Lung (tissue), 12 donors: Measurements from ENCODE around the gene PHACTR3. TPM values are rescaled to one million over a fixed set of nuclear protein-coding genes. Genes with fewer than 3 reads are reported as not detected.

Experiments used
- ATAC-seq: fragments of 200-7000 bp; cut with Tn5 transposase; one replicate; pipeline ENCODE4 v1.9.1; 2020; ENCODE audit warnings: moderate number of reproducible peaks; ENCODE audit not compliant: insufficient read depth, low FRiP score
- DNase-seq, 3 donors: peaks; one replicate each; pipeline ENCODE4 v3.0.0-alpha.2; 2013 to 2017
- H3K27ac ChIP-seq, 2 donors: one replicate each; pipeline ENCODE4 v1.5.1; 2013; ENCODE audit warnings: mild to moderate bottlenecking in 2 of 2, moderate library complexity in 2 of 2, control low read depth in 1 of 2, inconsistent platforms in 1 of 2, low read depth in 1 of 2, low read length in 1 of 2
- H3K27me3 ChIP-seq, 3 donors: one replicate each; pipeline ENCODE4 v1.5.1; 2013; ENCODE audit warnings: low read length in 2 of 3; ENCODE audit not compliant: control insufficient read depth in 3 of 3, insufficient read depth in 3 of 3
- H3K36me3 ChIP-seq, 4 donors: one replicate each; pipeline ENCODE4 v1.5.1; 2013; ENCODE audit warnings: low read length in 4 of 4, mild to moderate bottlenecking in 1 of 4, moderate library complexity in 1 of 4; ENCODE audit not compliant: control insufficient read depth in 4 of 4, insufficient read depth in 4 of 4
- H3K4me1 ChIP-seq, 5 donors: one replicate each; pipeline ENCODE4 v1.5.1; 2013; ENCODE audit warnings: low read length in 5 of 5, mild to moderate bottlenecking in 2 of 5, moderate library complexity in 1 of 5; ENCODE audit not compliant: control insufficient read depth in 5 of 5, insufficient read depth in 5 of 5
- H3K4me3 ChIP-seq: one replicate; pipeline ENCODE4 v1.5.1; 2013; ENCODE audit warnings: mild to moderate bottlenecking, control low read depth, moderate library complexity
- H3K9ac ChIP-seq, 2 donors: one replicate each; pipeline ENCODE4 v1.5.1; 2013; ENCODE audit warnings: low read length in 2 of 2, control low read depth in 1 of 2; ENCODE audit not compliant: insufficient read depth in 1 of 2
- H3K9me3 ChIP-seq, 4 donors: one replicate each; pipeline ENCODE4 v1.5.1; 2013; ENCODE audit warnings: low read length in 3 of 4, mild to moderate bottlenecking in 1 of 4, moderate library complexity in 1 of 4; ENCODE audit not compliant: control insufficient read depth in 4 of 4, insufficient read depth in 3 of 4
- WGBS, 2 donors: extraction: QIAGEN DNeasy Blood & Tissue Kit; methylation state at CpG; one replicate each; pipeline ENCODE4 v1.1.7; 2013; 5-methylcytosine and 5-hydroxymethylcytosine counted together
- polyA plus RNA-seq, 2 donors: library from polyadenylated mRNA; stranded (reverse); fragments of 200-250 nt; gene quantifications; one replicate each; pipeline ENCODE4 v1.2.1, GENCODE V29; 2013
- total RNA-seq, 2 donors: library from RNA; depleted of rRNA in 1 of 2; stranded (reverse); fragments of >200 nt in 1 of 2; gene quantifications; one replicate each; pipeline ENCODE4 v1.2.1, GENCODE V29; 2014 to 2021
- TF ChIP-seq, protein P1 (sequence below): IDR thresholded peaks from 2 replicates; pipeline ENCODE4 v1.5.1; 2012; ENCODE audit warnings: mild to moderate bottlenecking; ENCODE audit errors: control extremely low read depth, extremely low read depth
- donor health status: control.
- donor health status: control.
- donor health status: Bipolar disorder and iron deficiency.
- donor health status: healthy.
- donor health status: DM: yes; HTN: yes; CAD: no.

The PHACTR3 gene
- total and polyA plus RNA-seq, 4 donors = 3.8 to 12.0 (median 5.9) TPM

GRCh38 chr20:59650418-59650817, 46.1 kb downstream of the PHACTR3 start:
- Histone ChIP-seq H3K9ac (no peak overlapping the region), H3K4me3 (no peak overlapping the region), H3K4me1 (no peaks in the 10 kb centered on the region), H3K27ac (no peak overlapping the region), H3K9me3 (peaks cover 0 to 5% (median 0%) of the 10 kb centered on the region in 4 donors), H3K36me3 (no peaks in the 10 kb centered on the region), H3K27me3 (peaks cover 0 to 3% (median 0%) of the 10 kb centered on the region in 3 donors)
- ATAC-seq = no peak
- no peak for DNase-seq
- WGBS, 2 donors = 64 to 80% methylated on average over 5 of the region's 5 CpGs
- TF ChIP-seq, protein P1, sequence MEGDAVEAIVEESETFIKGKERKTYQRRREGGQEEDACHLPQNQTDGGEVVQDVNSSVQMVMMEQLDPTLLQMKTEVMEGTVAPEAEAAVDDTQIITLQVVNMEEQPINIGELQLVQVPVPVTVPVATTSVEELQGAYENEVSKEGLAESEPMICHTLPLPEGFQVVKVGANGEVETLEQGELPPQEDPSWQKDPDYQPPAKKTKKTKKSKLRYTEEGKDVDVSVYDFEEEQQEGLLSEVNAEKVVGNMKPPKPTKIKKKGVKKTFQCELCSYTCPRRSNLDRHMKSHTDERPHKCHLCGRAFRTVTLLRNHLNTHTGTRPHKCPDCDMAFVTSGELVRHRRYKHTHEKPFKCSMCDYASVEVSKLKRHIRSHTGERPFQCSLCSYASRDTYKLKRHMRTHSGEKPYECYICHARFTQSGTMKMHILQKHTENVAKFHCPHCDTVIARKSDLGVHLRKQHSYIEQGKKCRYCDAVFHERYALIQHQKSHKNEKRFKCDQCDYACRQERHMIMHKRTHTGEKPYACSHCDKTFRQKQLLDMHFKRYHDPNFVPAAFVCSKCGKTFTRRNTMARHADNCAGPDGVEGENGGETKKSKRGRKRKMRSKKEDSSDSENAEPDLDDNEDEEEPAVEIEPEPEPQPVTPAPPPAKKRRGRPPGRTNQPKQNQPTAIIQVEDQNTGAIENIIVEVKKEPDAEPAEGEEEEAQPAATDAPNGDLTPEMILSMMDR = no peak

DNA sequence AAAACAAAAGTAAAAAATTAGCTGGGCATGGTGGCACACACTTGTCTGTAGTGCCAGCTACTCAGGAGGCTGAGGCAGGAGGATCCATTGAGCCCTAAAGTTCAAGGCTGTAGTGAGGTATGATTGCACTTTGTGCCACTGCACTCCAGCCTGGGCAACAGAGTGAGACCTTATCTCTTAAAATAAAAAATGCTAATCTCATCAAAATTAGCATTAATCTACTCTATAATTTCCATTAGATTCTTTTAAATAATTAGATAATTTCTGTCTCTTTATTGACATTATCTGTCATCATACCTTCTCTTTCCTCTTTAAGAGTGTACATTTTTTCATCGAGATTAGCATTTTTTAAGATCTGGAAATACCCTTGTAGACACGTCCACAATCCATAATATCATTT, 48.0 kb downstream of the PHACTR3 start:
- no peak overlapping the region for H3K4me3 ChIP-seq
- no peaks in the 10 kb centered on the region for H3K36me3 ChIP-seq
- DNase-seq = no peak
- WGBS, 2 donors = 65 to 81% methylated on average over 2 of the region's 2 CpGs
- no peaks in the 10 kb centered on the region for H3K4me1 ChIP-seq
- peaks cover 0 to 3% (median 0%) of the 10 kb centered on the region in 3 donors for H3K27me3 ChIP-seq
- no peak for ATAC-seq
- H3K9me3 ChIP-seq = peaks cover under 1 to 5% (median 3%) of the 10 kb centered on the region in 4 donors
- H3K9ac ChIP-seq = no peak overlapping the region
- H3K27ac ChIP-seq = no peak overlapping the region
- TF ChIP-seq, protein P1 = no peak

DNA sequence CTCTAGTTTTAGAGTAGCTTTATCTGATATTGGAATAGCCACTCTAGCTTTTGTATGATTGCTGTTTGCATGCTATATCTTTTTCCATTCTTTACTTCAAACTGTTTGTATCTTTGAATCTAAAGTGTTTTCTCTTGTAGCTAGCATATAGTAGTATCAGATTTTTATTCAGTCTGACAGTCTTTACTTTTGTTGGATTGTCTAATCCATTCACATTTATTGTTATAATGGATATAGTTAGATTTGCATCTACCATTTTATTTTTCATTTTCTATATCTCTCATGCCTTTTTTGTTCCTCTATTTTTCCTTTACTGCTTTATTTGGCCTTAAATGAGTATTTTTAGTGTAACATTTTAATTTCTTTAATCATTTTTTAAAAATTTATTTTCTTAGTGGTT, 52.1 kb downstream of the PHACTR3 start:
- ATAC-seq (no peak), DNase-seq (no peak)
- Histone ChIP-seq H3K4me1 (peaks cover 0 to 11% (median 4%) of the 10 kb centered on the region in 5 donors), H3K9me3 (peaks cover 1 to 10% (median 3%) of the 10 kb centered on the region in 4 donors), H3K4me3 (no peak overlapping the region), H3K27ac (no peak overlapping the region), H3K27me3 (peaks cover 0 to 3% (median 0%) of the 10 kb centered on the region in 3 donors), H3K9ac (no peak overlapping the region), H3K36me3 (no peaks in the 10 kb centered on the region)
- TF ChIP-seq, protein P1 = no peak

DNA sequence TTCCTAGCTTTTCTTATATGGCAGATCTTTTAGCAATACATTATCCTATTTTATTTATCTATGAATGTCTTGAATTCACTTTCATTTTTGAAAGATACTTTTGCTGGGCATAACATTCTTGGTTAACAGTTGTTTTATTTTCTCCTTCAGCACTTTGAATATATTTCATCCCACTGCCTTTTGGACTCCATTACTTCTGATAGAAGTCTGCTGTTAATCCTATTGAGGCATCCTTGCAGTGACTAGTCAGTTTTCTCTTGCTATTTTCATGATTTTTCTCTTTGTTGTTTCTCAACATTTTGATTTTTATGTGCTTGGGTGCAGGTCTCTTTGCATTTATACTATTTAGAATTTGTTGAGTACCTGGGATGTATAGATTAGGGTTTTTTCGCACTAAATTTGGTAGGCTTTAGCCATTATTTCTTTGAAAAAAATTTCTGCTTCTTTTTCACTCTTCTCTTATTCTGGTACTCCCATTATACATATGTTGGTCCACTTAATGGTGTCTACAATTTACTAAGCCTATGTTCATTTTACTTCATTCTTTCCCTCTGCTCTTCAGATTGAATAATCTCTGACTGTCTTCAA, 53.2 kb downstream of the PHACTR3 start:
- H3K27ac ChIP-seq = no peak overlapping the region
- no peaks in the 10 kb centered on the region for H3K36me3 ChIP-seq
- ATAC-seq = no peak
- WGBS, 2 donors = 47 to 74% methylated on average over 1 of the region's 1 CpG
- DNase-seq = no peak
- H3K9ac ChIP-seq = no peak overlapping the region
- peaks cover 1 to 10% (median 3%) of the 10 kb centered on the region in 4 donors for H3K9me3 ChIP-seq
- TF ChIP-seq, protein P1 = no peak
- H3K27me3 ChIP-seq = peaks cover 0 to 3% (median 3%) of the 10 kb centered on the region in 3 donors
- peaks cover 0 to 22% (median 6%) of the 10 kb centered on the region in 5 donors for H3K4me1 ChIP-seq
- H3K4me3 ChIP-seq = no peak overlapping the region
